ENCODE measurements around the gene DERA. TPM values are rescaled to one million over a fixed set of nuclear protein-coding genes. Genes with fewer than 3 reads are reported as not detected.

Gene DERA
- total RNA-seq, 1 donor from 2014 or later = 91.2 TPM

- peak; percentile 31 for DNase-seq (ENCODE audit: low spot score)
- no peak overlapping the region for H3K27ac ChIP-seq
- Mint-ChIP-seq H3K36me3 (no peaks in the 10 kb centered on the region), H3K4me1 (peaks cover 8% of the 10 kb centered on the region), H3K4me3 (no peak overlapping the region), H3K27ac (no peak overlapping the region), H3K9me3 (peaks cover 2% of the 10 kb centered on the region), H3K27me3 (ENCODE audit: insufficient read depth, low read depth) (no peaks in the 10 kb centered on the region)
- H3K27me3 ChIP-seq = no peaks in the 10 kb centered on the region
- no peak for TF ChIP-seq CTCF (IDR thresholded peaks at IDR 0.05)
- TF ChIP-seq EZH2phosphoT487 (IDR thresholded peaks at IDR 0.05) = no peak
- no peak for TF ChIP-seq EZH2 (IDR thresholded peaks at IDR 0.05)
- no peak overlapping the region for H3K4me2 ChIP-seq
- H3K4me1 ChIP-seq = peaks cover 4% of the 10 kb centered on the region
- no peaks in the 10 kb centered on the region for H3F3A ChIP-seq (ENCODE audit: low read depth)
- peak overlapping the region; percentile 76 for H2AFZ ChIP-seq (replicated peaks)
- no peaks in the 10 kb centered on the region for H3K9me3 ChIP-seq (ENCODE audit: low read depth)
- no peaks in the 10 kb centered on the region for H3K36me3 ChIP-seq
- H3K4me3 ChIP-seq = no peak overlapping the region
- no peaks in the 10 kb centered on the region for H4K20me1 ChIP-seq (ENCODE audit: low read depth)
- H3K9ac ChIP-seq = no peak overlapping the region
- H3K79me2 ChIP-seq (ENCODE audit: low read depth) = no peaks in the 10 kb centered on the region
Observed at GRCh38 chr12:15863372-15863771, 47.8 kb upstream of the DERA start.

GRCh38 chr12:15863984-15864383 lies 47.1 kb upstream of the DERA start:
- Histone ChIP-seq H4K20me1 (ENCODE audit: low read depth) (no peaks in the 10 kb centered on the region), H2AFZ (replicated peaks) (peak overlapping the region; percentile 76), H3K4me3 (no peak overlapping the region), H3K4me1 (peaks cover 4% of the 10 kb centered on the region), H3F3A (ENCODE audit: low read depth) (no peaks in the 10 kb centered on the region), H3K36me3 (no peaks in the 10 kb centered on the region), H3K27me3 (no peaks in the 10 kb centered on the region), H3K27ac (no peak overlapping the region), H3K4me2 (no peak overlapping the region), H3K9me3 (ENCODE audit: low read depth) (no peaks in the 10 kb centered on the region), H3K9ac (no peak overlapping the region), H3K79me2 (ENCODE audit: low read depth) (no peaks in the 10 kb centered on the region)
- no peak for TF ChIP-seq CTCF (IDR thresholded peaks at IDR 0.05)
- no peak for TF ChIP-seq EZH2 (IDR thresholded peaks at IDR 0.05)
- no peak for TF ChIP-seq EZH2phosphoT487 (IDR thresholded peaks at IDR 0.05)
- H3K9me3 Mint-ChIP-seq = peaks cover 2% of the 10 kb centered on the region
- H3K4me3 Mint-ChIP-seq = no peak overlapping the region
- DNase-seq (ENCODE audit: low spot score) = no peak
- H3K27ac Mint-ChIP-seq = no peak overlapping the region
- H3K27me3 Mint-ChIP-seq (ENCODE audit: insufficient read depth, low read depth) = no peaks in the 10 kb centered on the region
- peaks cover 6% of the 10 kb centered on the region for H3K4me1 Mint-ChIP-seq
- H3K36me3 Mint-ChIP-seq = no peaks in the 10 kb centered on the region

- Mint-ChIP-seq H3K4me1 (peaks cover 8% of the 10 kb centered on the region), H3K4me3 (no peak overlapping the region), H3K36me3 (no peaks in the 10 kb centered on the region), H3K27ac (no peak overlapping the region), H3K9me3 (peaks cover 2% of the 10 kb centered on the region), H3K27me3 (ENCODE audit: insufficient read depth, low read depth) (peaks cover 2% of the 10 kb centered on the region)
- Histone ChIP-seq H3K27ac (no peak overlapping the region), H3K4me3 (no peak overlapping the region), H3K9me3 (ENCODE audit: low read depth) (no peaks in the 10 kb centered on the region), H3K36me3 (no peaks in the 10 kb centered on the region), H3K4me2 (no peak overlapping the region), H3K9ac (no peak overlapping the region), H3K27me3 (no peaks in the 10 kb centered on the region), H3K4me1 (peaks cover 6% of the 10 kb centered on the region), H3F3A (ENCODE audit: low read depth) (no peaks in the 10 kb centered on the region), H4K20me1 (ENCODE audit: low read depth) (no peaks in the 10 kb centered on the region), H2AFZ (replicated peaks) (no peak overlapping the region), H3K79me2 (ENCODE audit: low read depth) (no peaks in the 10 kb centered on the region)
- DNase-seq (ENCODE audit: low spot score) = no peak
- no peak for TF ChIP-seq EZH2 (IDR thresholded peaks at IDR 0.05)
- no peak for TF ChIP-seq CTCF (IDR thresholded peaks at IDR 0.05)
Observed at GRCh38 chr12:15868186-15868585, 42.9 kb upstream of the DERA start.
